Esophagus (tissue), 2 donors: Measurements from ENCODE around the gene ARHGAP6. TPM values are rescaled to one million over a fixed set of nuclear protein-coding genes. Genes with fewer than 3 reads are reported as not detected.
"Not testable (repeated sequence)": the region's sequence is repeated elsewhere in the genome, so short reads cannot be mapped to it uniquely, and the experiment has no call there.

Experiments
- H3K27ac ChIP-seq, 2 donors: one replicate each; pipeline ENCODE4 v1.5.1; 2013; ENCODE audit warnings: low read depth in 2 of 2, mild to moderate bottlenecking in 2 of 2, inconsistent platforms in 1 of 2, low read length in 1 of 2, moderate library complexity in 1 of 2
- H3K27me3 ChIP-seq, 2 donors: one replicate each; pipeline ENCODE4 v1.6.1; 2013; ENCODE audit warnings: low read length in 2 of 2, control low read depth in 1 of 2, mild to moderate bottlenecking in 1 of 2; ENCODE audit not compliant: insufficient read depth in 2 of 2, control insufficient read depth in 1 of 2
- H3K36me3 ChIP-seq, 2 donors: one replicate each; pipeline ENCODE4 v1.6.1; 2013; ENCODE audit warnings: low read length in 1 of 2; ENCODE audit not compliant: control insufficient read depth in 2 of 2, insufficient read depth in 2 of 2
- H3K4me1 ChIP-seq, 2 donors: one replicate each; pipeline ENCODE4 v1.6.1; 2013; ENCODE audit warnings: low read length in 1 of 2; ENCODE audit not compliant: control insufficient read depth in 2 of 2, insufficient read depth in 2 of 2
- H3K4me3 ChIP-seq, 2 donors: one replicate each; pipeline ENCODE4 v1.5.1; 2013; ENCODE audit warnings: low read length in 2 of 2, mild to moderate bottlenecking in 2 of 2, low read depth in 1 of 2, moderate library complexity in 1 of 2
- H3K9me3 ChIP-seq, 2 donors: one replicate each; pipeline ENCODE4 v1.6.1; 2013; ENCODE audit warnings: mild to moderate bottlenecking in 2 of 2, low read depth in 1 of 2, low read length in 1 of 2, moderate library complexity in 1 of 2; ENCODE audit not compliant: control insufficient read depth in 2 of 2, insufficient read depth in 1 of 2
- WGBS, 2 donors: extraction: QIAGEN DNeasy Blood & Tissue Kit; methylation state at CpG; one replicate each; pipeline ENCODE4 v1.1.7; 2013; 5-methylcytosine and 5-hydroxymethylcytosine counted together
- polyA plus RNA-seq, 2 donors: library from polyadenylated mRNA; stranded (reverse); fragments of 200-250 nt; gene quantifications; one replicate each; pipeline ENCODE4 v1.2.3, GENCODE V29; 2013
- donor health status: healthy with polysubstance abuse.
- donor health status: Bipolar disorder and iron deficiency.

Gene ARHGAP6
- polyA plus RNA-seq, 2 donors: 0.98 to 1.7 TPM

DNA sequence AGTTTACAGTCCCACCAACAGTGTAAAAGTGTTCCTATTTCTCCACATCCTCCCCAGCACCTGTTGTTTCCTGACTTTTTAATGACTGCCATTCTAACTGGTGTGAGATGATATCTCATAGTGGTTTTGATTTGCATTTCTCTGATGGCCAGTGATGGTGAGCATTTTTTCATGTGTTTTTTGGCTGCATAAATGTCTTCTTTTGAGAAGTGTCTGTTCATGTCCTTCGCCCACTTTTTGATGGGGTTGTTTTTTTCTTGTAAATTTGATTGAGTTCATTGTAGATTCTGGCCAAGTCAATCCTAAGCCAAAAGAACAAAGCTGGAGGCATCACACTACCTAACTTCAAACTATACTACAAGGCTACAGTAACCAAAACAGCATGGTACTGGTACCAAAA, 146.5 kb downstream of the ARHGAP6 start:
- H3K4me1 ChIP-seq, H3K36me3 ChIP-seq, H3K9me3 ChIP-seq, H3K27ac ChIP-seq, H3K4me3 ChIP-seq, H3K27me3 ChIP-seq: not testable (repeated sequence)
- 100% methylated on average over 1 of the region's 1 CpG for WGBS, 2 donors

DNA sequence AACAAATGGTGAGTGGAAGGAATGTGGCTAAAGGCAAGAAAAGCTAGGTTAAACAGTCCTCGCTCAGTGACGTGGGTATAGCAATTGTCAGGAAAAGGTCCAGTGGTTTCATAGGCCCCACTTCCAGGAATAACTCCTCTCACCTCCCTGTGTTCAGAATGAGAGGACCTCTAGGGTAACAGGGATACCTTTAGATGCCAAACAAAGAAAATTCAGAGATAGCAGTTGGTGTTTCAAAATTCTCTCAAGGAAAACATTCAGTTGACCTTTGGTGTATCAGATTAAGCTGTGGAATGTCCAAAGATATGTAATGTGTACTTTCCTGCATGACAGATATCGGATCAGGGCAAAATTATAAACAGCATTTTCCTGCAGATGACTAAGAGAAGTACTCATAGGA, 155.9 kb downstream of the ARHGAP6 start:
- WGBS, 2 donors: 70 to 84% methylated on average over 3 of the region's 3 CpGs
- Histone ChIP-seq H3K36me3 (no peaks in the 10 kb centered on the region), H3K4me3 (no peak overlapping the region), H3K27ac (no peak overlapping the region), H3K4me1 (no peaks in the 10 kb centered on the region), H3K9me3 (no peaks in the 10 kb centered on the region), H3K27me3 (no peaks in the 10 kb centered on the region)

DNA sequence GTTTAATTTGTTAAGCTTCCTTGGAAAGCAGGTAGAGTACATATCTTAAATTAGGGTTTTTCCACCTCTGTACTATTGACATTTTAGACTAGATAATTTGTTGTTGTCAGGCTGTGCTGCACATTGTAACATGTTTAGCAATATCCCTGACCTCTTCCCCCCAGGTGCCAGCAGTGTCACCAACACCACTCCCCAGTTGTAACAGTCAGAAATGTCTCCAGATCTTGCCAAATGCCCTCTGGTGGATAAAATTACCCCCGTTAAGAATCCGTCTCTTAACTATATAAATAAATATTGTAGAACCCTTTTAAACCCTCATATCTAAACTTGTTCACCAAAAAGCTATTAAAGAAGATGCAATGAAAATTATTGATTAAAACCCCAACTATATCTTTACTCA, 161.5 kb downstream of the ARHGAP6 start:
- Histone ChIP-seq H3K27me3 (no peaks in the 10 kb centered on the region), H3K9me3 (no peaks in the 10 kb centered on the region), H3K36me3 (no peaks in the 10 kb centered on the region), H3K4me1 (no peaks in the 10 kb centered on the region), H3K4me3 (no peak overlapping the region), H3K27ac (no peak overlapping the region)
- WGBS, 2 donors: 38 to 43% methylated on average over 2 of the region's 2 CpGs

DNA sequence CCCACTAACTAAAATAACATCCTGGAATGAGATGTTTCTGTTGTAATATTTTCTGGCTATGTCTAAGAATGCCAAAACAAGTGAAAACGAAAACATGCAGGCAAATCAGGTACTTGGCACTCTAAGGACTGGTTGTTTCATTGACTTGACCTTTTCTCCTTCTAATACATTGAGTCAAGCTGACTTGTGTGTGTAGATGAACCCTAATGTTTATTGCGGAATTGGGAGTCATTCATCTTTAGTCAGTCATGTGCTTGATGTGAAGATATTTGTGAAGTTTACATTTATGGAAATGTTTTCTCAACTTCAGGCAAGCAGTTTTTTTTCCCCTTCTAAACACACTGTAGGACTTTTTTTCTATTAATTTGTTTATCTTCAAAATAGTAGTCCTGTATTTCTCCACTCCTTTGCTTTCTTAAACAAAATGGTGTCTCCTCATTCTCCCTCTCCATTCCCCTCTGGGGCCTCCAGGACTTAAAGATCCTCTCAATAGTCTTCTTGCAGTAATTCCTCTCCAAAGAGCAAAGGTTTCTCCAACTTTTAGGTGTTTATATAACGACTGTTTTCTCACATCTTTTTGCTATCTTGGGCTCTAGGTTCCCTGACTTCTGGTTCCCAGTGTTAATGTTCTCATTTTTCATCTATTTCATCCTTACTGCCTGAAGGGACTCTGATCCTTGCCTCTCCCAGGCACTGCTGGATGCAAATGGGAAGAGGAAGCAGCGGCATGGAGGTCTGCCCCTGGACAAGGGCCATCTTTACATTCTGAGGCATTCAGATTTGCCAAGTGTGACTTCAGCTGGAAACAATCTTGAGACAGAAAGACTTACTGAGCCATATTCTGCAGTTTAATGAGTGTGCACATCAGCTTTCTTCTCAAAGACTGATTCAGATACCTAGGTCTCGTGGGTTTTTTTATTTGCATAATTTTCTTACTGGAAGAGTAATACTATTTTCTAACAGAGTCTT, 166.4 kb downstream of the ARHGAP6 start:
- Histone ChIP-seq H3K4me1 (no peaks in the 10 kb centered on the region), H3K27ac (no peak overlapping the region), H3K27me3 (no peaks in the 10 kb centered on the region), H3K4me3 (no peak overlapping the region), H3K36me3 (no peaks in the 10 kb centered on the region), H3K9me3 (no peaks in the 10 kb centered on the region)
- WGBS, 2 donors: 31 to 39% methylated on average over 5 of the region's 5 CpGs

DNA sequence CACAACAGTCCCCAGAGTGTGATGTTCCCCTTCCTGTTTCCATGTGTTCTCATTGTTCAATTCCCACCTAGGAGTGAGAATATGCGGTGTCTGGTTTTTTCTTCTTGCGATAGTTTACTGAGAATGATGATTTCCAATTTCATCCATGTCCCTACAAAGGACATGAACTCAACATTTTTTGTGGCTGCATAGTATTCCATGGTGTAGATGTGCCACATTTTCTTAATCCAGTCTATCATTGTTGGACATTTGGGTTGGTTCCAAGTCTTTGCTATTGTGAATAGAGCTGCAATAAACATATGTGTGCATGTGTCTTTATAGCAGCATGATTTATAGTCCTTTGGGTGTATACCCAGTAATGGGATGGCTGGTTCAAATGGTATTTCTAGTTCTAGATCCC, 174.3 kb downstream of the ARHGAP6 start:
- H3K27ac ChIP-seq, H3K4me3 ChIP-seq, H3K9me3 ChIP-seq, H3K4me1 ChIP-seq, H3K36me3 ChIP-seq, H3K27me3 ChIP-seq: not testable (repeated sequence)
- WGBS, 2 donors: 82 to 100% methylated on average over 2 of the region's 2 CpGs

DNA sequence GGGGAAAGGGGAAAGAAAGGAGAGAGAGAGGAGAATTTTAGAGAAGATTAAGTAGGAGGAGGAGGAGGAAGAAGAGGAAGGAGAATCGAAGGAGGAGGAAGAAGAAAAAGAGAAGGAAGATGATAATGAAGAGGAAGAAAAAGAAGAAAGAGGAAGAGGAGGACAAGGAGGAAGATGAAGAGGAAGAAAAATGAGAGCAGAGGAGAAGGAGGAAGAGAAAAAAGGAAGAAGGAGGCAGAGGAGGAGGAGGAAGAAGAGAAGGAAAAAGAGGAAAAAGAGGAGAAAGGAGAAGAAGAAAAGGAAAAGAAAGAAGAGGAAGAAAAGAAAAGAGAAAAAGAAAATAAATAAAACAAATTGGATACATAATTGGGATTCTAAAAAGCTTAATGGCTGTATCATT, 181.4 kb downstream of the ARHGAP6 start:
- WGBS, 2 donors: 36 to 44% methylated on average over 1 of the region's 1 CpG

DNA sequence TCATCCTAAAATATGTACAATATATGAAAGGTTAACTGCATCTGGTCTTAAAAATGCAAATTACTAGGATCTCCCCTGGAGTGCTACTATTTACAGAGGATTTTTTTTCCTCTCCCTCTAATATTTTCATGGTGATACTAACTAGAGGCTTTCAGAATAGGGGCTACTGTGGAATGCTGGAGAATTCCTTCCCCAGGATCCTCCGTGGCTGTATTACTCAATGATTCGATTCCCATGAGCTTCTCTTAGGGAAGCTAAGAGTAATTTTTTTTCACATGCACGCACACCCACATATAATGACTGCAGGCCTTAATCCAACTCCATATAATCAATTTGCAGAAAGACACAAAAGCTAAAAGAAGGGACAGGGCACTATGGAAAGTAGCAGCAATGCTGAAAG, 184.7 kb downstream of the ARHGAP6 start:
- 61 to 67% methylated on average over 3 of the region's 3 CpGs for WGBS, 2 donors
- no peak overlapping the region for H3K4me3 ChIP-seq
- H3K36me3 ChIP-seq: no peaks in the 10 kb centered on the region
- no peak overlapping the region for H3K27ac ChIP-seq
- no peaks in the 10 kb centered on the region for H3K9me3 ChIP-seq
- no peaks in the 10 kb centered on the region for H3K4me1 ChIP-seq
- no peaks in the 10 kb centered on the region for H3K27me3 ChIP-seq

More for the DNA sequence above, 181.4 kb downstream of the ARHGAP6 start:
- Histone ChIP-seq H3K27me3 (no peaks in the 10 kb centered on the region), H3K27ac (no peak overlapping the region), H3K36me3 (no peaks in the 10 kb centered on the region), H3K4me1 (no peaks in the 10 kb centered on the region), H3K4me3 (no peak overlapping the region), H3K9me3 (no peaks in the 10 kb centered on the region)

DNA sequence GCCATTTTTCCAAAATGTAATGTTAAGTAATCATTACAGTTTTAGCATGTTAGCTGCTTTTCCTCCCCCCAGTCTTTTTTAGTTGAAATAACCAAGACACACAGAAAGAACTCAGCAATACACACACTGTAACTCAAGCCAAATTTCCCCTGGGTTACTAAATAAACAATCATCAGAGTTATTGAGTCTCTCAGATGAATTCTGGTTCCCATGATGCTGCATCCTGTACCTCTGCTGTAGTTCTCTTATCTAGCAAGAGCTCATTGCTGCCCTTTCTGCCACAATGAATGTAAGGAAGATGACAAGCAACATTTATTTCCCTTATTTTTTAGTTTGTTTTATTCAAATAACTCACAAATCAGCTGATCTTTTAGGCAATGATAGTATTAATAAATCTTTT, 185.1 kb downstream of the ARHGAP6 start:
- Histone ChIP-seq H3K27ac (no peak overlapping the region), H3K36me3 (no peaks in the 10 kb centered on the region), H3K9me3 (no peaks in the 10 kb centered on the region), H3K27me3 (no peaks in the 10 kb centered on the region), H3K4me1 (no peaks in the 10 kb centered on the region), H3K4me3 (no peak overlapping the region)

DNA sequence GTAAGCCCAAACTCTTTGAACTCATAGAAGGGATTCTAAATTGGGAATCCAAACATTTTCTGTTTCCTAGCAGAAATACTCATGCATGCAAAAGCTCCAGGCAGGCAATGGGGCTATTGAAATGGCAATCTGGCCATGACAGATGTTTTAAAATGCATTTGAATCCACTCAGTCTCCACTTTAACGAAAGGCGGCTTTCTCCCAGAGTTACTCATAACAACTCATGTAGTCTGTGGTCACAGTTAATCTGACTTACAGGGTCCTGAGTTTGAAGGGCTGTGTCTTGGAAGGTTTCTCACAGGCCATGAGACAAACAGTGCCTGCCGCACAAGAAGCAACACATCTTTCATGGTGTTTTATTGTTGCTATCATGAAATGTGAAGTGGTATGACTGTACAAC, 186.8 kb downstream of the ARHGAP6 start:
- Histone ChIP-seq H3K27me3 (no peaks in the 10 kb centered on the region), H3K9me3 (no peaks in the 10 kb centered on the region), H3K4me1 (no peaks in the 10 kb centered on the region), H3K27ac (no peak overlapping the region), H3K4me3 (no peak overlapping the region), H3K36me3 (no peaks in the 10 kb centered on the region)
- WGBS, 2 donors: 77 to 84% methylated on average over 3 of the region's 3 CpGs

DNA sequence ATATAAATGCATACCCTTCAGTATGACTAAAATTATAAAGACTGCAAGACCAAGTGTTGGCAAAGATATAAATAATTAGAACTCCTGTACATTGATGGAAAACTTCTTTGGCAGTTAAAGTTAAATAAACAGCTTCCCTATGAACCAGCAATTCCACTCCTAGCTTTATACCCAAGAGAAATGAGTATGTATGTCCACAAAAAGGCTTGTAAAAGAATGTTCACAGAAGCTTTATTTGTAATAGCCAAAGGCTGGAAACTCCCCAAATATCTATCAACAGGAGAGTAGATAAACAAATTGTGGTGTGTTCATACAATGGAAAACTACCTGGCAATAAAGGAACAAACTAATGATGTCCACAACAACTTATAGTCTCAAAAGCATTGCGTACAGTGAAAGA, 187.7 kb downstream of the ARHGAP6 start:
- no peaks in the 10 kb centered on the region for H3K9me3 ChIP-seq
- H3K4me3 ChIP-seq: no peak overlapping the region
- 87 to 94% methylated on average over 1 of the region's 1 CpG for WGBS, 2 donors
- no peak overlapping the region for H3K27ac ChIP-seq
- H3K4me1 ChIP-seq: no peaks in the 10 kb centered on the region
- H3K36me3 ChIP-seq: no peaks in the 10 kb centered on the region
- no peaks in the 10 kb centered on the region for H3K27me3 ChIP-seq
